PC-9 (cell line): Measurements from ENCODE around the gene TBC1D5.

Source experiments
- EZH2 ChIP-seq: fragments of 200-600 bp; sonication (generic); IDR thresholded peaks from 2 replicates; pipeline ENCODE4 v1.8.0; 2017; ENCODE audit warnings: antibody characterized with exemption, low read depth
- TF ChIP-seq, protein P1 (sequence below): fragments of 200-600 bp; sonication (generic); conservative IDR thresholded peaks from 2 replicates; pipeline ENCODE4 v1.6.1; 2017; ENCODE audit warnings: mixed run types, antibody characterized with exemption, mild to moderate bottlenecking, moderate library complexity

GRCh38 chr3:17478673-17479072 lies 263.8 kb downstream of the TBC1D5 start:
- no peak for TF ChIP-seq EZH2
- TF ChIP-seq, protein P1, sequence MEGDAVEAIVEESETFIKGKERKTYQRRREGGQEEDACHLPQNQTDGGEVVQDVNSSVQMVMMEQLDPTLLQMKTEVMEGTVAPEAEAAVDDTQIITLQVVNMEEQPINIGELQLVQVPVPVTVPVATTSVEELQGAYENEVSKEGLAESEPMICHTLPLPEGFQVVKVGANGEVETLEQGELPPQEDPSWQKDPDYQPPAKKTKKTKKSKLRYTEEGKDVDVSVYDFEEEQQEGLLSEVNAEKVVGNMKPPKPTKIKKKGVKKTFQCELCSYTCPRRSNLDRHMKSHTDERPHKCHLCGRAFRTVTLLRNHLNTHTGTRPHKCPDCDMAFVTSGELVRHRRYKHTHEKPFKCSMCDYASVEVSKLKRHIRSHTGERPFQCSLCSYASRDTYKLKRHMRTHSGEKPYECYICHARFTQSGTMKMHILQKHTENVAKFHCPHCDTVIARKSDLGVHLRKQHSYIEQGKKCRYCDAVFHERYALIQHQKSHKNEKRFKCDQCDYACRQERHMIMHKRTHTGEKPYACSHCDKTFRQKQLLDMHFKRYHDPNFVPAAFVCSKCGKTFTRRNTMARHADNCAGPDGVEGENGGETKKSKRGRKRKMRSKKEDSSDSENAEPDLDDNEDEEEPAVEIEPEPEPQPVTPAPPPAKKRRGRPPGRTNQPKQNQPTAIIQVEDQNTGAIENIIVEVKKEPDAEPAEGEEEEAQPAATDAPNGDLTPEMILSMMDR, result no peak
